Mucosa of stomach (tissue), 1 donor: Measurements from ENCODE around the gene DDX47.

Experiments
- H3K27me3 ChIP-seq: one replicate; pipeline ENCODE4 v1.7.0; 2013; ENCODE audit warnings: mild to moderate bottlenecking, low read length; ENCODE audit not compliant: control insufficient read depth, insufficient read depth
- H3K36me3 ChIP-seq: one replicate; pipeline ENCODE4 v1.7.0; 2013; ENCODE audit warnings: low read length; ENCODE audit not compliant: control insufficient read depth, insufficient read depth
- H3K4me1 ChIP-seq: one replicate; pipeline ENCODE4 v1.7.0; 2013; ENCODE audit warnings: mild to moderate bottlenecking, low read length; ENCODE audit not compliant: control insufficient read depth, insufficient read depth
- H3K4me3 ChIP-seq: one replicate; pipeline ENCODE4 v1.7.0; 2013; ENCODE audit warnings: low read length
- H3K9ac ChIP-seq: one replicate; pipeline ENCODE4 v1.7.0; 2013; ENCODE audit warnings: mild to moderate bottlenecking, low read length, moderate library complexity
- H3K9me3 ChIP-seq: one replicate; pipeline ENCODE4 v1.7.0; 2013; ENCODE audit warnings: mild to moderate bottlenecking, low read length, moderate library complexity; ENCODE audit not compliant: control insufficient read depth
- donor health status: Pancreatic carcinoma.

Gene DDX47

DNA sequence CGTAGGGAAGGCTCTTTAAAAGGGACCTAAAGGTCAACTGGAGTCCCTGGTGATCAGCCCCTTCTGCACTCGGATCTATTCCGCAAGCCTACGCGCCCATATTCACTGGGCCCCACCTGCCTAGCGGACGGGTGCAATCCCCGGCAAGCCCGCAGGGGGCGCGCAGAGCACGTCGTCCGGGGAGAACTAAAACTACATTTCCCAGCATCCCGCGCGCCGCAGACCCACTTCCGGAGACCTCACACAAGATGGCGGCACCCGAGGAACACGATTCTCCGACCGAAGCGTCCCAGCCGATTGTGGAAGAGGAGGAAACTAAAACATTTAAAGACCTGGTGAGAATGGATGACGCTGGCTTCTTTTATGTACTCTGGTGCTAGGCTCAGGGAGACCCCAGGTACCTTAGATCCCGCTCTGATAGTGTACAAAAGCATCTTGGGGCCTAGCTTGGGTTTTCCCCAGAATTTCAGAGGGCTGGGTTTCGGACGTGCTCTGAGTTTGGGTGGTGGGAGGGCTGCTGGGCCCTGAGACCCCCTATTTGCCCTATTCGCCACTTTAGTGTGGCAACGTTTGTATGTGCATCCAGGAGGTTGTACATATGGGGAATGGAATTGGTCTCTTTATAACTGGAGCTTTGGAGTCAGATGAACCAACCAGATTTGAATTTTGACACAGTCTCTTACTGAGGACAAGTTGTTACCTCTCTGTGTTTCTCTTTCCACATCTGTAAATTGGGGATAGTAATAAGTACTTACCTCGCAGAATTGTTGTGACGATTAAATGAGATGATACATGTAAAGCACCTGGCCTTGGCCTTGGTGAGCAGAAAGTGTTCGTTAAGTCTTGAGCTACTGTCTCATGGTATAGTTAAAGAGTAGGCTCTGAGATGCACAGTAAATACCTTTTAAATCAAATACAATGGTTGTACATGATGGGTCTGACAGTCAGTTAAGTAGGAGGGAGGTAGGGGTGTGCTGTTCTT lies at the start of gene DDX47:
DDX47 (plus strand) TSS at position 227 of the 982 bp plus-strand sequence; CDS start at position 249, 22 bp downstream.
- H3K36me3 ChIP-seq = no peaks in the 10 kb centered on the region
- H3K27me3 ChIP-seq = no peaks in the 10 kb centered on the region
- peak within 1 kb of the TSS; percentile 43 for H3K4me3 ChIP-seq
- peak within 1 kb of the TSS; percentile 61 for H3K9ac ChIP-seq
- no peaks in the 10 kb centered on the region for H3K9me3 ChIP-seq
- H3K4me1 ChIP-seq = peaks cover 31% of the 10 kb centered on the region

DNA sequence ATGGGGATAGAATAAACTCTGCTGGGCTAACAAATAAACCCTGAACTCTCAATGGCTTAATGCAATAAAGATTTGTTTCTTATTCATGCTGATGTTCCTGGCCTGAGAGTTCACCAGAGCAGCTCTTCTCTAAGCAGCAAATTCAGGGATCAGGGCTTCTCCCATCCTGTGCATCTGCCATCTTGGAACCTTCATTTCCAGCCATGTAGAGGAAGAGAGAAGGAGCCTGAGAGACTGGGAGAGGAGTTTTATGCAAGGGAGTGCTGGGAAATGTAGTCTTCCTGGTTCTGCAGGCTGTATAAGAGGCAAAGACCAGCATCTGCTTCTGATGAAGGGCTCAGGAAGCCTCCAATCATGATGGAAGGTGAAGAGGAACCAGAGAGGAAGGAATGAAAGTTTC lies 48.3 kb upstream of the DDX47 start:
- no peaks in the 10 kb centered on the region for H3K4me1 ChIP-seq
- H3K9ac ChIP-seq = no peak overlapping the region
- H3K9me3 ChIP-seq = no peaks in the 10 kb centered on the region
- no peaks in the 10 kb centered on the region for H3K36me3 ChIP-seq
- H3K4me3 ChIP-seq = no peak overlapping the region
- H3K27me3 ChIP-seq = no peaks in the 10 kb centered on the region

DNA sequence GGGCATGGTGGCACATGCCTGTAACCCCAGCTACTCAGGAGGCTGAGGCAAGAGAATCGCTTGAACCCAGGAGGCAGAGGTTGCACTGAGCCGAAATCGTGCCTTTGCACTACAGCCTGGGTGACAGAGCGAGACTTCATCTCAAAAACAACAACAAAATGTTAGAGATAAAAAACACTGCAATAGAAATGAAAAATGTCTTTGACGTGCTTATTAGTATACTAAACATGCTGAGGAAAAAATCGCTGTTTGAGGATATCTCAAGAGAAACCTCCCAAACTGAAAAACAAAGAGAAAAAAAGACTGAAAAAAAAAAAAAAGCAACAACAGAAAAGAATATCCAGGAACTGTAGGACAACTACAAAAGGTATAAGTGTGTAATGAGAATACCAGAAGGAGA lies 42.9 kb upstream of the DDX47 start:
- Histone ChIP-seq H3K9me3 (no peaks in the 10 kb centered on the region), H3K9ac (no peak overlapping the region), H3K27me3 (no peaks in the 10 kb centered on the region), H3K36me3 (no peaks in the 10 kb centered on the region), H3K4me1 (no peaks in the 10 kb centered on the region), H3K4me3 (no peak overlapping the region)

DNA sequence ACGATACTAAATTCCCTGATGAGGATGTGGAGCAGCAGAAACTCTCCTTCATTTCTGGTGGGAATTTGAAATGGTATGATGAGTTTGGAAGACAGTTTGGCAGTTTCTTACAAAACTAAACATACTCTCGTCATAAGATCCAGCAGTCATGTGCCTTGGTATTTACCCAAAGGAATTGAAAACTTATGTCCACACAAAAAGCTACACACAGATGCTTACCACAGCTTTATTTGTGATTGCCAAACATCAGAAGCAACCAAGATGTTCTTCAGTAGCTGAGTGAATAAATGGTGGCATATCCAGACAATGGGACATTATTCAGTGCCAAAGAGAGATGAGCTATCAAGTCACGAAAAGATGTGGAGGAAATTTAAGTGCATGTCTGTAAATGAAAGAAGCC lies 38.4 kb upstream of the DDX47 start:
- Histone ChIP-seq H3K4me1 (no peaks in the 10 kb centered on the region), H3K36me3 (no peaks in the 10 kb centered on the region), H3K9me3 (no peaks in the 10 kb centered on the region), H3K9ac (no peak overlapping the region), H3K4me3 (no peak overlapping the region), H3K27me3 (peaks cover 11% of the 10 kb centered on the region)

DNA sequence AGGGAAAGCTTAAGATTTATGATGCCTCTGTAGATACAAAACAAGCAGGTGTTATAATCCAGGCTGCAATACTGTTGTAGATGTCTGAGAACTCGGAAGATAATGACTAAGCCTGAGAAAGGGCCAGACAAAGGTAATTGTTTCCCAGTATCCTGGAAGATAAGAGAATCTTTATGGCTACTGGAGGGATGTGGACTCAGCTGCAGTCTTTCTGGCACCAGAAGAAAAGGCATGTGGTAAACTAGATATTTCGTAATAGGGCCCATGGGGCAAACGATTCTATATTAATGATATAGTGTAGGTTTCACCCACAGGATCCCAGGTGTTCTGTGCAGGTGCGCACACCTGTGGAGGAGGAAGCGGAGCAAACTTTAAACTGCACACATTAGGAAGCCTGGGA lies 36.9 kb upstream of the DDX47 start:
- no peak overlapping the region for H3K9ac ChIP-seq

DNA sequence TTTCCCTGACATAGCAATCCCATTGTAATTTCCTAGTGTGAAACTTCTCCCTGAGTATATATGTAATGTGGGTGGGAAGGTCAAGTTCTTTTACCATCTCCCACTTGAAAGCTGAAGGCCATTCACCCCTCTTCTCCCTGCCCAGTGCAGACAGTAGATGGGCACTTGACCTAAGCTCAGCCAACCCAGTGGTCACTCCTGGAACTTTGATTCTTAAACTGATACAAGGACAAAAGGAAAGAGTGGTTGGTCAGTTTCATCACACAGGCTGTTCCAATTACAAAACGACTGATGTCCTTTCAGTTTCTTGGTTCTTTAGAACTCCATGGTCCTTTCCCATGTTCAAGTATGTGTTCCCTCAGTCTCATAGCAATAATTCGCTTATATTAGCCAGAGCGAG lies 36.1 kb upstream of the DDX47 start:
- H3K4me3 ChIP-seq = no peak overlapping the region
- H3K9ac ChIP-seq = no peak overlapping the region
- no peaks in the 10 kb centered on the region for H3K9me3 ChIP-seq
- no peaks in the 10 kb centered on the region for H3K36me3 ChIP-seq
- H3K4me1 ChIP-seq = no peaks in the 10 kb centered on the region
- H3K27me3 ChIP-seq = peaks cover 11% of the 10 kb centered on the region

More for the DNA sequence above, 36.9 kb upstream of the DDX47 start:
- H3K27me3 ChIP-seq = peaks cover 11% of the 10 kb centered on the region
- no peaks in the 10 kb centered on the region for H3K9me3 ChIP-seq
- H3K36me3 ChIP-seq = no peaks in the 10 kb centered on the region
- no peak overlapping the region for H3K4me3 ChIP-seq
- no peaks in the 10 kb centered on the region for H3K4me1 ChIP-seq

GRCh38 chr12:12779007-12779406 lies 34.1 kb upstream of the DDX47 start:
- no peaks in the 10 kb centered on the region for H3K9me3 ChIP-seq
- no peaks in the 10 kb centered on the region for H3K4me1 ChIP-seq
- no peak overlapping the region for H3K9ac ChIP-seq
- H3K4me3 ChIP-seq = no peak overlapping the region
- H3K27me3 ChIP-seq = peaks cover 11% of the 10 kb centered on the region
- no peaks in the 10 kb centered on the region for H3K36me3 ChIP-seq

- no peaks in the 10 kb centered on the region for H3K9me3 ChIP-seq
- no peak overlapping the region for H3K4me3 ChIP-seq
- no peak overlapping the region for H3K9ac ChIP-seq
- no peaks in the 10 kb centered on the region for H3K4me1 ChIP-seq
- H3K27me3 ChIP-seq = peaks cover 11% of the 10 kb centered on the region
- H3K36me3 ChIP-seq = no peaks in the 10 kb centered on the region
Observed at GRCh38 chr12:12779529-12779928, 33.6 kb upstream of the DDX47 start.

GRCh38 chr12:12784116-12784515 lies 29.0 kb upstream of the DDX47 start:
- peaks cover 16% of the 10 kb centered on the region for H3K4me1 ChIP-seq
- H3K4me3 ChIP-seq = no peak overlapping the region
- H3K36me3 ChIP-seq = no peaks in the 10 kb centered on the region
- no peaks in the 10 kb centered on the region for H3K9me3 ChIP-seq
- no peak overlapping the region for H3K9ac ChIP-seq
- H3K27me3 ChIP-seq = no peaks in the 10 kb centered on the region

DNA sequence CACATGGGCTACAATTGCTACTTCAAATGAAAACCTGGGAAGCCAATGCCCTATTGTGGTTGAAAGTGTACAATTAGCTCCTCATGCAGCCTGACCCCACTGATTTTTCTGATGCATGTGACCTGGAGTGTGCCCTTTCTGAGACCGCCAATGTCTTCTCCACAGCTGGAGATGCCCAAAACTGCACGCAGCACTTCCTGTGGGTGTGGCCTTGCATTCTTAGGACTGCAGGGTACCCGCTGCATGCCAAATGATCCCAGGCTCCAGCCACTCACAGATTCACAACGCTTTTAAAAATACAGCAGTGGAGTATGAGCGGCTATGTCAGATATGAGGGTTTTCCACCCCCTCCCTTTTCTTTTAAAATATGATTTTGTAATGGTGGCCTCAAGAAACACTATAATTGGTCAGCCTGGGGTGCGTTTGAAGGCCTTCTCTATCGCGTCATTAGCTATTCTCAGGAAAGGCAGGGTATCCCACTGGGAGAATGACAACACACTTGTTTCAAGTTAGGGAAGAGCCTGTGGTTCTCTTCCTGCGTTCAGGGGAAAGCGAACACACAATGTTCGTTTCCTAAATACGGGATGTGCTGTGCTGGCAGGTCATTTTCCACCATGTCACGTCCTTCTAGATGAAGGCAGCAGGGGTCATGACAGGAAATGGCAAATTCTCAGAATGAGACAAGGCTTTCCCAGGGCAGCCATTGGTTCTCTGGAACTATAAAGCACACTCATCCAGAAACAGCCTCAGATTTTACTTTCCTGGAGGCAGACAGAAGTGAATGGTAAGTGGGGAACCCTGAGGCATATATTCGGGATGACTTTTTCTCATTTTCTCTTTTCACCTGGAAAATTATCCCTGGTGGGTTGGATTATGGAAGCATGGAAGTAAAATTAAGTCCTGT lies 28.0 kb upstream of the DDX47 start, which contains the start of gene APOLD1:
APOLD1 (plus strand) TSS at position 749 of the 904 bp plus-strand sequence; CDS start at position 782, 33 bp downstream.
- peak within 1 kb of the TSS; percentile 77 for H3K9ac ChIP-seq
- H3K4me1 ChIP-seq = peaks cover 16% of the 10 kb centered on the region
- no peaks in the 10 kb centered on the region for H3K36me3 ChIP-seq
- H3K9me3 ChIP-seq = no peaks in the 10 kb centered on the region
- H3K4me3 ChIP-seq = peak within 1 kb of the TSS; percentile 60
- no peaks in the 10 kb centered on the region for H3K27me3 ChIP-seq

- Histone ChIP-seq H3K4me1 (peaks cover 16% of the 10 kb centered on the region), H3K27me3 (no peaks in the 10 kb centered on the region), H3K9me3 (no peaks in the 10 kb centered on the region), H3K9ac (peak overlapping the region; percentile 77), H3K36me3 (no peaks in the 10 kb centered on the region), H3K4me3 (peak overlapping the region; percentile 60)
Observed at GRCh38 chr12:12786351-12786705, 26.8 kb upstream of the DDX47 start.
